SU-DHL-6 (cell line): ENCODE data around the gene AKAP1.

Experiments used
- CTCF ChIP-seq: fragments of 200-600 bp; sonication (generic); IDR thresholded peaks from one replicate; pipeline ENCODE4 v1.5.1; 2017; ENCODE audit warnings: antibody characterized with exemption, mild to moderate bottlenecking, low read length, moderate library complexity; ENCODE audit not compliant: insufficient read depth, poor library complexity, severe bottlenecking
- EZH2phosphoT487 ChIP-seq: fragments of 200-600 bp; sonication (generic), shearing (Covaris generic); conservative IDR thresholded peaks from 2 replicates; pipeline ENCODE4 v1.6.1; 2018; ENCODE audit warnings: mild to moderate bottlenecking, antibody characterized with exemption, low read length, moderate library complexity, mixed read lengths

- TF ChIP-seq CTCF (no peak), EZH2phosphoT487 (no peak)
Observed at GRCh38 chr17:57115916-57116315, 30.9 kb downstream of the AKAP1 start.
